Glomerular visceral epithelial cell (primary cell): Measurements from ENCODE around the gene FAM3A.
A peak's percentile ranks its signal among the peaks of the same experiment; 100 is the strongest.

ENCODE experiments used
- DNase-seq: peaks from one replicate; pipeline ENCODE4 v3.0.0-alpha.2; 2016; ENCODE audit errors: extremely low spot score

Gene FAM3A

GRCh38 chrX:154459832-154460231 lies 56.2 kb downstream of the FAM3A start:
- DNase-seq: no peak

GRCh38 chrX:154458954-154459778 lies 56.9 kb downstream of the FAM3A start:
- DNase-seq: peak; percentile 37

GRCh38 chrX:154458116-154458953 lies 57.7 kb downstream of the FAM3A start, which contains the start of gene PLXNA3:
TSS of gene PLXNA3 (plus strand) at chrX:154458281. CDS start at chrX:154460184, 1,903 bp downstream.
- peak; percentile 54 for DNase-seq

- DNase-seq: peak; percentile 43
Observed at GRCh38 chrX:154457491-154458115, 58.4 kb downstream of the FAM3A start.
